Bronchial epithelial cell (primary cell): Measurements from ENCODE around the gene ODF4. TPM values are rescaled to one million over a fixed set of nuclear protein-coding genes. Genes with fewer than 3 reads are reported as not detected.
"Not testable (repeated sequence)": the region's sequence is repeated elsewhere in the genome, so short reads cannot be mapped to it uniquely, and the experiment has no call there.

Source experiments
- DNase-seq: peaks from one replicate; pipeline ENCODE4 v3.0.0-alpha.2; 2010; ENCODE audit warnings: low read depth
- FAIRE-seq: peaks from 2 replicates; lab custom pipeline; 2011; peaks lifted over from hg19 to GRCh38; lab: Jason Lieb, UNC
- H3K27me3 ChIP-seq: 2 replicates; pipeline ENCODE4 v1.5.1; 2011; ENCODE audit warnings: low read length; ENCODE audit not compliant: control insufficient read depth, insufficient read depth
- H3K36me3 ChIP-seq: 2 replicates; pipeline ENCODE4 v1.5.1; 2011; ENCODE audit warnings: low read length; ENCODE audit not compliant: control insufficient read depth, insufficient read depth
- H3K4me3 ChIP-seq: 2 replicates; pipeline ENCODE4 v1.5.1; 2011; ENCODE audit warnings: mild to moderate bottlenecking, low read depth, low read length, control low read depth
- total RNA-seq: library from RNA; depleted of rRNA; stranded (reverse); fragments of >200 nt; gene quantifications from 2 replicates; pipeline ENCODE4 v1.2.1, GENCODE V29; 2014
- TF ChIP-seq, protein P1 (sequence below): IDR thresholded peaks from 2 replicates; pipeline ENCODE4 v1.5.1; 2011; ENCODE audit warnings: mild to moderate bottlenecking, moderate library complexity, low read length, control low read depth, inconsistent platforms; ENCODE audit not compliant: insufficient read depth, severe bottlenecking

The ODF4 gene
- total RNA-seq, 1 donor from 2014 or later: not detected

GRCh38 chr17:8365143-8365542 lies 25.5 kb downstream of the ODF4 start:
- TF ChIP-seq, protein P1, sequence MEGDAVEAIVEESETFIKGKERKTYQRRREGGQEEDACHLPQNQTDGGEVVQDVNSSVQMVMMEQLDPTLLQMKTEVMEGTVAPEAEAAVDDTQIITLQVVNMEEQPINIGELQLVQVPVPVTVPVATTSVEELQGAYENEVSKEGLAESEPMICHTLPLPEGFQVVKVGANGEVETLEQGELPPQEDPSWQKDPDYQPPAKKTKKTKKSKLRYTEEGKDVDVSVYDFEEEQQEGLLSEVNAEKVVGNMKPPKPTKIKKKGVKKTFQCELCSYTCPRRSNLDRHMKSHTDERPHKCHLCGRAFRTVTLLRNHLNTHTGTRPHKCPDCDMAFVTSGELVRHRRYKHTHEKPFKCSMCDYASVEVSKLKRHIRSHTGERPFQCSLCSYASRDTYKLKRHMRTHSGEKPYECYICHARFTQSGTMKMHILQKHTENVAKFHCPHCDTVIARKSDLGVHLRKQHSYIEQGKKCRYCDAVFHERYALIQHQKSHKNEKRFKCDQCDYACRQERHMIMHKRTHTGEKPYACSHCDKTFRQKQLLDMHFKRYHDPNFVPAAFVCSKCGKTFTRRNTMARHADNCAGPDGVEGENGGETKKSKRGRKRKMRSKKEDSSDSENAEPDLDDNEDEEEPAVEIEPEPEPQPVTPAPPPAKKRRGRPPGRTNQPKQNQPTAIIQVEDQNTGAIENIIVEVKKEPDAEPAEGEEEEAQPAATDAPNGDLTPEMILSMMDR: no peak
- H3K27me3 ChIP-seq: no peaks in the 10 kb centered on the region
- H3K36me3 ChIP-seq: no peaks in the 10 kb centered on the region
- H3K4me3 ChIP-seq: no peak overlapping the region
- peak; percentile 23 for FAIRE-seq
- peak; percentile 41 for DNase-seq

DNA sequence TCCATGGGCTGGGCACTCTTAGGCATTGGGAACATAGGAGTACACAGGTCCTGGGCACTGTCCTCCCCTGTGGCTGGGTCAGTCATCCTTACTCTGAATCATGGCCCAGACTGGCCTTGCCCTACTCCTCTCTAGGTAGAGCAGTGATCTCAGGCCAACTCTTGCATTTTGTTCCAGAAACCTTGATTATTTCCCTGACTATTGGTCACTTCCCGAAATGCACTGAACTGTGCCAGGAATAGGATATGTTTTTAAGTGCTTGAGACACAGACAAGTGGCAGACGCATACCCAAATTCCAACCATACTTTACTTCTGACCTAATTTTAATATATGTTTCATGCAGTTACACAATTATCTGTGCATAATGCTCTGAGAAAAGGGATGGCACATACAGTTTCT lies 26.6 kb downstream of the ODF4 start:
- DNase-seq: peak; percentile 62
- no peaks in the 10 kb centered on the region for H3K27me3 ChIP-seq
- no peak for FAIRE-seq
- no peaks in the 10 kb centered on the region for H3K36me3 ChIP-seq
- TF ChIP-seq, protein P1: no peak
- no peak overlapping the region for H3K4me3 ChIP-seq

DNA sequence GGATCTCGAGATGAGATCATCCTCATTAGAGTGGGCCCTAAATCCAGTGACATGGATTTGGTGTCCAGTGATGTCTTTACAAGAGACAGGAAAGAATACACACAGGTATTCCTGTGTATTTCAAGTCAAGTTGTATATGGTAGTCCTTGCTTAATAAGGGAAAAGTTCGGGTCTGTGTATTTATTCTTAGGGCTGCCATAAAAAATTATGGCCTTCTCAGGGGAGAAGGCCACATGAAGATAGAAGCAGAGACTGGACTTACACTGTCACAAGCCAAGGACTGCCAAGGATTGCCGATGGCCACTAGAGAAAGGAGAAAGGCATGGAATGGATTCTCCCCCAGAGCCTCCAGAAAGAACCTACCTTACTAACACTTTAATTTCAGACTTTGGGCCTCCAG lies 28.6 kb downstream of the ODF4 start:
- Histone ChIP-seq H3K4me3 (no peak overlapping the region), H3K27me3 (no peaks in the 10 kb centered on the region), H3K36me3 (no peaks in the 10 kb centered on the region)
- TF ChIP-seq, protein P1: no peak
- DNase-seq (no peak), FAIRE-seq (no peak)

DNA sequence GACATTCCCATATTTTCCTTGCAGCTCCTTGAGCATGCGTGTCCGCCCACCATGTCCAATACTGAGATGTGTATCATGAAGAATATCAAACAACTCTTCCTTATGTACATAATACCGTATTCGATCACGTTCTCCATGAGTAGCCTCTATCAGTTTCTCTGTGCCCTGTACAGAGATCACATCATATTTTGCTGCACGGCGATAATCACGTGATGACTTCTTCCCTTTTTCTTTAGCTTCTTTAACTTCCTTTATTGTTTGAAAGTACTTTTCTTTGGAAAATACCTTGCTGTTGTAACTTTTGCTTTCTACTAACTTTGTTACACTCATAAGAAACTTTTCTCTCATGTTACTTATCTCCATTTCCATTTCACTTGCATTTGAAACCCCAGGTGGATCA lies 30.3 kb downstream of the ODF4 start:
- no peaks in the 10 kb centered on the region for H3K36me3 ChIP-seq
- DNase-seq (no peak), FAIRE-seq (no peak)
- H3K4me3 ChIP-seq: no peak overlapping the region
- no peaks in the 10 kb centered on the region for H3K27me3 ChIP-seq
- TF ChIP-seq, protein P1: no peak

DNA sequence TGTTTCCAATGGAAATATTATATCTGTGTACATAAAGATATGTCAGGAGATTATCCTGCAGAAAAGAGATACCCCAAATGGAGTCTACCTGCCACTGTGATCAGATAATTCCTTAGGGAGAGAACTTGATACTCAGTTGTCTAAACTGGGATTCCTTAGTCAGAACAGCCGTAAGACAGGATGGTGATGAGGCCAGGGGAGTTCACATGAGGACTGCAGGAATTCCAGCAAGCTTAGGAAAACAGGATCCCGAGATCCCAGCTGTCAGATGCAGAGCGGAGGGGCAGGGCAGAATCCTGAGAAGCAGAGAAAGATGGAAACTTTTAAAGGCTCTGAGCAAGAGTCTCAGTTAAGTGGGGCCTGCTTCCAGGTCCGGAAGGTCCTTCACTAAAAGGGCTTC lies 32.1 kb downstream of the ODF4 start:
- no peaks in the 10 kb centered on the region for H3K36me3 ChIP-seq
- H3K27me3 ChIP-seq: no peaks in the 10 kb centered on the region
- H3K4me3 ChIP-seq: no peak overlapping the region
- FAIRE-seq (no peak), DNase-seq (no peak)
- TF ChIP-seq, protein P1: no peak

DNA sequence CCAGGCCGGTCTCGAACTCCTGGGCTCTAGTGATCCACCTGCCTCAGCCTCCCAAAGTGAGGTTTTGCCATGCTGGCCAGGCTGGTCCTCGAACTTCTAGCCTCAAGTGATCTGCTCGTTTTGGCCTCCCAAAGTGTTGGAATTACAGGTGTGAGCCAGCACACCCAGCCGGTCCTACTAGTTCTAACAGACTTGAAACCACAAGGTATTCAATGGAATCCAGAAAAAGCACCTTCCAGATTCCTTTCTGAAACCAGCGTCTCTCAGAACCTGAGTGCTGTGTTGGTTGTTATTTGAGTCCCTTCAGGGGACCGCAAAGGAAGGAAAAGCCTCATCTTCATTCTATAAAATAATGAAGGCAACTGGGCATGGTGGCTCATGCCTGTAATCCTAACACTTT lies 32.8 kb downstream of the ODF4 start:
- peak; percentile 15 for DNase-seq
- Histone ChIP-seq H3K36me3 (no peaks in the 10 kb centered on the region), H3K27me3 (no peaks in the 10 kb centered on the region), H3K4me3 (no peak overlapping the region)
- FAIRE-seq: no peak
- TF ChIP-seq, protein P1: no peak

DNA sequence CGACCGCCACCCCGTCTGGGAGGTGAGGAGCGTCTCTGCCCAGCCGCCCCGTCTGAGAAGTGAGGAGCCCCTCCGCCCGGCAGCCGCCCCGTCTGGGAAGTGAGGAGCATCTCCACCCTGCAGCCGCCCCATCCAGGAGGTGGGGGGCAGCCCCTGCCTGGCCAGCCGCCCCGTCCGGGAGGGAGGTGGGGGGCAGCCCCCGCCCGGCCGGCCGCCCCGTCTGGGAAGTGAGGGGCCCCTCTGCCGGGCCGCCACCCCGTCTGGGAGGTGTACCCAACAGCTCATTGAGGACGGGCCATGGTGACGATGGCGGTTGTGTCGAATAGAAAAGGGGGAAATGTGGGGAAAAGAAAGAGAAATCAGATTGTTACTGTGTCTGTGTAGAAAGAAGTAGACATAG lies 34.2 kb downstream of the ODF4 start:
- H3K4me3 ChIP-seq, H3K36me3 ChIP-seq, DNase-seq, H3K27me3 ChIP-seq, FAIRE-seq: not testable (repeated sequence)
